Medulla oblongata (tissue), 1 donor: Measurements from ENCODE around the gene MBD3L3.
"Not testable (repeated sequence)": the region's sequence is repeated elsewhere in the genome, so short reads cannot be mapped to it uniquely, and the experiment has no call there.

Experiments
- DNase-seq: peaks from one replicate; pipeline ENCODE4 v3.0.0-alpha.2; 2015; ENCODE audit errors: extremely low spot score

Gene MBD3L3

GRCh38 chr19:7058576-7058975 is at the start of gene MBD3L3:
Gene MBD3L3 (minus strand): TSS chr19:7058676. CDS start chr19:7058605, 71 bp downstream.
- not testable (repeated sequence) for DNase-seq

- DNase-seq: no peak
Measured at GRCh38 chr19:7106711-7107657, 48.5 kb upstream of the MBD3L3 start.

- peak; percentile 57 for DNase-seq
Measured at GRCh38 chr19:7104747-7105447, 46.4 kb upstream of the MBD3L3 start.

GRCh38 chr19:7101498-7102253 is 43.2 kb upstream of the MBD3L3 start:
- DNase-seq: no peak

GRCh38 chr19:7099597-7099921 is 41.1 kb upstream of the MBD3L3 start:
- no peak for DNase-seq

- peak; percentile 92 for DNase-seq
Measured at GRCh38 chr19:7098701-7099596, 40.5 kb upstream of the MBD3L3 start.

- no peak for DNase-seq
Measured at GRCh38 chr19:7098096-7098495, 39.6 kb upstream of the MBD3L3 start.

GRCh38 chr19:7088999-7089398 is 30.5 kb upstream of the MBD3L3 start:
- DNase-seq: no peak

GRCh38 chr19:7083076-7083956 is 24.8 kb upstream of the MBD3L3 start:
- no peak for DNase-seq

GRCh38 chr19:7078008-7078407 is 19.5 kb upstream of the MBD3L3 start:
- no peak for DNase-seq

GRCh38 chr19:7076151-7076550 is 17.7 kb upstream of the MBD3L3 start:
- no peak for DNase-seq

- DNase-seq: no peak
Measured at GRCh38 chr19:7074705-7075282, 16.3 kb upstream of the MBD3L3 start.

- no peak for DNase-seq
Measured at GRCh38 chr19:7072541-7072940, 14.1 kb upstream of the MBD3L3 start.

GRCh38 chr19:7069904-7070226 is 11.4 kb upstream of the MBD3L3 start:
- no peak for DNase-seq

- peak; percentile 97 for DNase-seq
Measured at GRCh38 chr19:7069042-7069903, 10.8 kb upstream of the MBD3L3 start, which contains the start of gene ZNF557. Gene ZNF557 (plus strand): TSS chr19:7069703. CDS start chr19:7075075, 5,372 bp downstream.

GRCh38 chr19:7068599-7068998 is 10.1 kb upstream of the MBD3L3 start:
- DNase-seq: no peak

GRCh38 chr19:7067716-7068115 is 9.2 kb upstream of the MBD3L3 start:
- no peak for DNase-seq

- DNase-seq: not testable (repeated sequence)
Measured at GRCh38 chr19:7067122-7067521, 8.6 kb upstream of the MBD3L3 start.
